ENCODE results near the gene GNAL. TPM values are rescaled to one million over a fixed set of nuclear protein-coding genes. Genes with fewer than 3 reads are reported as not detected.

The GNAL gene
- total and polyA plus RNA-seq, 2 donors from 2014 or later: 1.8 to 9.7 TPM

DNA sequence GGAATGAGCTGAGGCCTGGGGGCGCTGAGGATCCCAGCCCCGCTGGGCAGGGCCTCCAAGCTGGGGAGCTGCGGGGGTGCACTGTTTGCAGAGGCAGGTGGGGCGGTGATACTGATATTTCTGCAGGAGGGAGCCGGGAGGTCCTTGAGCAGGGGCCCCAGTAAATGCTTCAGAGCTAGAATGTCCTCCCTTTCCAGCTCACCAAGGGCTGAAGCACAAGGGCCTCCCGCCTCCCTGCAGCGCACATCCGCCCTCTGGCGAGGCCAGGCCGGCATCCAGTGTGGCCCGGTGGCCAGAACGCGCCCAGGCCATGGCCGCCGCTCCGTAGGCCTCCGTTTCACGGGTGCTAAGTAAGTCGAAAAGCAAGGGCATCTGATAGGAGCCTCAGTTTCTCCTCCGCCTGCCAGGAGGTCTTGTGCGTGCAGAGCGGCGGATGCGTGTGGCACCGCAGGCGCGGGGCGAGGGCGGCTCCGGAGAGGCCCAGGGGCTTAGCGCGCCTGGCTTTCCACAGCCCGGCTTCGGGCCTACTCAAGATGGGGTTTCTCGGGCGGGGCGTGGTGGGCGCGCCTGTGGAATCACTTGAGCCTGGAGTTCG, 132.7 kb downstream of the GNAL start:
- no peaks in the 10 kb centered on the region for H3K27me3 ChIP-seq (ENCODE audit: control insufficient read depth, insufficient read depth, low read length)
- FAIRE-seq (no peak), DNase-seq (no peak)
- no peaks in the 10 kb centered on the region for H3K36me3 ChIP-seq (ENCODE audit: control insufficient read depth in 2 of 3, insufficient read depth in 3 of 3, low read length in 3 of 3)
- no peak overlapping the region for H3K27ac ChIP-seq (ENCODE audit: low read depth in 2 of 2, low read length in 2 of 2)
- no peaks in the 10 kb centered on the region for H3K9me3 ChIP-seq (ENCODE audit: control insufficient read depth in 2 of 3, insufficient read depth in 1 of 3, low read length in 3 of 3)
- intact Hi-C loops (cut with DNase I): no loop called here
- no peaks in the 10 kb centered on the region for H3K4me1 ChIP-seq (ENCODE audit: control insufficient read depth in 2 of 3, insufficient read depth in 2 of 3, low read depth in 1 of 3, low read length in 3 of 3)
- no peak overlapping the region for H3K4me3 ChIP-seq (ENCODE audit: low read length in 3 of 3)
- no peak overlapping the region for H3K9ac ChIP-seq (ENCODE audit: low read length in 3 of 3)
- TF ChIP-seq, protein P1, sequence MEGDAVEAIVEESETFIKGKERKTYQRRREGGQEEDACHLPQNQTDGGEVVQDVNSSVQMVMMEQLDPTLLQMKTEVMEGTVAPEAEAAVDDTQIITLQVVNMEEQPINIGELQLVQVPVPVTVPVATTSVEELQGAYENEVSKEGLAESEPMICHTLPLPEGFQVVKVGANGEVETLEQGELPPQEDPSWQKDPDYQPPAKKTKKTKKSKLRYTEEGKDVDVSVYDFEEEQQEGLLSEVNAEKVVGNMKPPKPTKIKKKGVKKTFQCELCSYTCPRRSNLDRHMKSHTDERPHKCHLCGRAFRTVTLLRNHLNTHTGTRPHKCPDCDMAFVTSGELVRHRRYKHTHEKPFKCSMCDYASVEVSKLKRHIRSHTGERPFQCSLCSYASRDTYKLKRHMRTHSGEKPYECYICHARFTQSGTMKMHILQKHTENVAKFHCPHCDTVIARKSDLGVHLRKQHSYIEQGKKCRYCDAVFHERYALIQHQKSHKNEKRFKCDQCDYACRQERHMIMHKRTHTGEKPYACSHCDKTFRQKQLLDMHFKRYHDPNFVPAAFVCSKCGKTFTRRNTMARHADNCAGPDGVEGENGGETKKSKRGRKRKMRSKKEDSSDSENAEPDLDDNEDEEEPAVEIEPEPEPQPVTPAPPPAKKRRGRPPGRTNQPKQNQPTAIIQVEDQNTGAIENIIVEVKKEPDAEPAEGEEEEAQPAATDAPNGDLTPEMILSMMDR (IDR thresholded peaks at IDR 0.05; ENCODE audit: borderline replicate concordance, extremely low read depth, insufficient read depth): no peak

DNA sequence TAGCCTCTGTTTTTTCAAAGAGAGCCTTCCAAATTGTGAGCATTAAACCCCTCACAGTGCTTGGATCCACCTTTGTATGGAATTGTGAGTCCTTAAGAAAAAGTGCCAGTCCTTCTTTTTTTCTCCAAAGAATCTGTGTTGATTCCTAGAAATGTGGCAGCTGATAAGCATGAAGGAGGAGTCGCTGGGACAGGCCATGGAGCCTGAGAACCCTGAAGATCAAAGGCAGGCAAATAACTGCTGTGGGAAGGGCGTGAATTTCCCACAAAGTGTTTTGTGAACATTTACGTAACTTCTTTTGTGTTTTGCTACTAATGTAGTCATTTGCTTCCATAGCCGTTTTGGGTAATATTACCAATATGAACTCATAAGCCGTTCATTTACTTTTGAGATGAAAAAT, 134.5 kb downstream of the GNAL start:
- H3K27ac ChIP-seq (ENCODE audit: low read depth in 2 of 2, low read length in 2 of 2): no peak overlapping the region
- H3K27me3 ChIP-seq (ENCODE audit: control insufficient read depth, insufficient read depth, low read length): no peaks in the 10 kb centered on the region
- intact Hi-C loops (cut with DNase I): no loop called here
- H3K9me3 ChIP-seq (ENCODE audit: control insufficient read depth in 2 of 3, insufficient read depth in 1 of 3, low read length in 3 of 3): no peaks in the 10 kb centered on the region
- DNase-seq (no peak), FAIRE-seq (no peak)
- H3K4me3 ChIP-seq (ENCODE audit: low read length in 3 of 3): no peak overlapping the region
- H3K36me3 ChIP-seq (ENCODE audit: control insufficient read depth in 2 of 3, insufficient read depth in 3 of 3, low read length in 3 of 3): no peaks in the 10 kb centered on the region
- H3K4me1 ChIP-seq (ENCODE audit: control insufficient read depth in 2 of 3, insufficient read depth in 2 of 3, low read depth in 1 of 3, low read length in 3 of 3): no peaks in the 10 kb centered on the region
- no peak overlapping the region for H3K9ac ChIP-seq (ENCODE audit: low read length in 3 of 3)
- TF ChIP-seq, protein P1 (IDR thresholded peaks at IDR 0.05; ENCODE audit: borderline replicate concordance, extremely low read depth, insufficient read depth): no peak

GRCh38 chr18:11826836-11827235, 137.8 kb downstream of the GNAL start:
- Histone ChIP-seq H3K4me1 (ENCODE audit: control insufficient read depth in 2 of 3, insufficient read depth in 2 of 3, low read depth in 1 of 3, low read length in 3 of 3) (no peaks in the 10 kb centered on the region), H3K27ac (ENCODE audit: low read depth in 2 of 2, low read length in 2 of 2) (no peak overlapping the region), H3K9ac (ENCODE audit: low read length in 3 of 3) (no peak overlapping the region), H3K9me3 (ENCODE audit: control insufficient read depth in 2 of 3, insufficient read depth in 1 of 3, low read length in 3 of 3) (no peaks in the 10 kb centered on the region), H3K27me3 (ENCODE audit: control insufficient read depth, insufficient read depth, low read length) (no peaks in the 10 kb centered on the region), H3K36me3 (ENCODE audit: control insufficient read depth in 2 of 3, insufficient read depth in 3 of 3, low read length in 3 of 3) (no peaks in the 10 kb centered on the region), H3K4me3 (ENCODE audit: low read length in 3 of 3) (no peak overlapping the region)
- DNase-seq (no peak), FAIRE-seq (no peak)
- TF ChIP-seq, protein P1 (IDR thresholded peaks at IDR 0.05; ENCODE audit: borderline replicate concordance, extremely low read depth, insufficient read depth): no peak
- intact Hi-C loops (cut with DNase I): no loop called here

Data from kidney (tissue), 14 donors.